Natural killer cell (primary cell): Measurements from ENCODE around the gene CUL7. TPM values are rescaled to one million over a fixed set of nuclear protein-coding genes. Genes with fewer than 3 reads are reported as not detected.

Source experiments
- ATAC-seq, 3 donors: fragments of 150-1000 bp in 2 of 3; fragments of 200-7000 bp in 1 of 3; cut with Tn5 transposase; 1 replicate in 1 of 3; 2 replicates in 2 of 3; pipeline ENCODE4 v1.10.0; 2021; ENCODE audit warnings: mild to moderate bottlenecking in 2 of 3, moderate library complexity in 2 of 3
- DNase-seq, 2 donors: peaks; one replicate each; pipeline versions ENCODE4 v3.0.0 to v3.0.0-alpha.2; 2013 to 2021; ENCODE audit warnings: mixed read lengths in 1 of 2
- H3K27ac ChIP-seq: one replicate; pipeline ENCODE4 v1.5.1; 2013; ENCODE audit warnings: mild to moderate bottlenecking, low read length
- H3K27me3 ChIP-seq: one replicate; pipeline ENCODE4 v1.6.1; 2013; ENCODE audit warnings: low read length; ENCODE audit not compliant: control insufficient read depth, insufficient read depth
- H3K36me3 ChIP-seq: one replicate; pipeline ENCODE4 v1.6.1; 2013; ENCODE audit warnings: low read length; ENCODE audit not compliant: control insufficient read depth, insufficient read depth
- H3K4me1 ChIP-seq: one replicate; pipeline ENCODE4 v1.6.1; 2013; ENCODE audit warnings: low read length; ENCODE audit not compliant: control insufficient read depth, insufficient read depth
- H3K4me3 ChIP-seq: one replicate; pipeline ENCODE4 v1.5.1; 2013; ENCODE audit warnings: low read length
- H3K9me3 ChIP-seq: one replicate; pipeline ENCODE4 v1.6.1; 2013; ENCODE audit warnings: low read length; ENCODE audit not compliant: control insufficient read depth, insufficient read depth
- H3K27ac Mint-ChIP-seq, 2 donors: one replicate each; pipeline ENCODE4 v1.8.0; 2022; ENCODE audit warnings: mild to moderate bottlenecking in 2 of 2, mixed read lengths in 2 of 2, moderate library complexity in 1 of 2
- H3K27me3 Mint-ChIP-seq, 2 donors: one replicate each; pipeline ENCODE4 v1.8.0; 2022; ENCODE audit warnings: low read depth in 2 of 2, mixed read lengths in 2 of 2
- H3K36me3 Mint-ChIP-seq: one replicate; pipeline ENCODE4 v1.8.0; 2022; ENCODE audit warnings: mixed read lengths
- H3K4me1 Mint-ChIP-seq, 2 donors: one replicate each; pipeline ENCODE4 v1.8.0; 2022; ENCODE audit warnings: mixed read lengths in 2 of 2
- H3K4me3 Mint-ChIP-seq: one replicate; pipeline ENCODE4 v1.8.0; 2022; ENCODE audit warnings: mild to moderate bottlenecking, moderate library complexity, mixed read lengths
- H3K9me3 Mint-ChIP-seq, 2 donors: one replicate each; pipeline ENCODE4 v1.8.0; 2022; ENCODE audit warnings: mixed read lengths in 2 of 2
- WGBS: methylation state at CpG from one replicate; pipeline ENCODE4 v1.1.7; 2013; ENCODE audit warnings: missing lambda C conversion rate; ENCODE audit not compliant: insufficient coverage; 5-methylcytosine and 5-hydroxymethylcytosine counted together
- intact Hi-C: fragments of 100-400 bp; cut with micrococcal nuclease; formaldehyde crosslinking; loops from one replicate; pipeline ENCODE4 v1.14.2; 2022
- total RNA-seq, 4 donors: library from RNA; stranded (reverse); fragments of 120-200 nt in 1 of 4; gene quantifications; one replicate each; pipeline versions ENCODE4 v1.2.3 to v1.2.4, GENCODE V29; 2013 to 2022
- TF ChIP-seq, protein P1 (sequence below): fragments of 200-600 bp; IDR thresholded peaks from one replicate; pipeline ENCODE4 v1.8.0; 2022; ENCODE audit warnings: antibody characterized with exemption

The CUL7 gene
- total RNA-seq, 3 donors from 2014 or later (not counting 1 experiment from before 2014, with no cell fraction given) = 9.6 to 10.1 (median 9.9) TPM

GRCh38 chr6:43060755-43061633 is 7.3 kb upstream of the CUL7 start:
- ATAC-seq (no peak), DNase-seq (no peak)
- Mint-ChIP-seq H3K36me3 (no peaks in the 10 kb centered on the region), H3K4me1 (peaks cover 19 to 33% of the 10 kb centered on the region in 2 donors), H3K27me3 (no peaks in the 10 kb centered on the region), H3K27ac (peak overlapping the region; percentile 98 to 99), H3K4me3 (peak overlapping the region; percentile 96), H3K9me3 (no peaks in the 10 kb centered on the region)
- TF ChIP-seq, protein P1, sequence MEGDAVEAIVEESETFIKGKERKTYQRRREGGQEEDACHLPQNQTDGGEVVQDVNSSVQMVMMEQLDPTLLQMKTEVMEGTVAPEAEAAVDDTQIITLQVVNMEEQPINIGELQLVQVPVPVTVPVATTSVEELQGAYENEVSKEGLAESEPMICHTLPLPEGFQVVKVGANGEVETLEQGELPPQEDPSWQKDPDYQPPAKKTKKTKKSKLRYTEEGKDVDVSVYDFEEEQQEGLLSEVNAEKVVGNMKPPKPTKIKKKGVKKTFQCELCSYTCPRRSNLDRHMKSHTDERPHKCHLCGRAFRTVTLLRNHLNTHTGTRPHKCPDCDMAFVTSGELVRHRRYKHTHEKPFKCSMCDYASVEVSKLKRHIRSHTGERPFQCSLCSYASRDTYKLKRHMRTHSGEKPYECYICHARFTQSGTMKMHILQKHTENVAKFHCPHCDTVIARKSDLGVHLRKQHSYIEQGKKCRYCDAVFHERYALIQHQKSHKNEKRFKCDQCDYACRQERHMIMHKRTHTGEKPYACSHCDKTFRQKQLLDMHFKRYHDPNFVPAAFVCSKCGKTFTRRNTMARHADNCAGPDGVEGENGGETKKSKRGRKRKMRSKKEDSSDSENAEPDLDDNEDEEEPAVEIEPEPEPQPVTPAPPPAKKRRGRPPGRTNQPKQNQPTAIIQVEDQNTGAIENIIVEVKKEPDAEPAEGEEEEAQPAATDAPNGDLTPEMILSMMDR = no peak
- H3K36me3 ChIP-seq = peaks cover 17% of the 10 kb centered on the region
- H3K9me3 ChIP-seq = no peaks in the 10 kb centered on the region
- peaks cover 20% of the 10 kb centered on the region for H3K4me1 ChIP-seq
- 95% methylated on average over 12 of the region's 12 CpGs for WGBS
- H3K27me3 ChIP-seq = no peaks in the 10 kb centered on the region
- H3K4me3 ChIP-seq = no peak overlapping the region
- H3K27ac ChIP-seq = no peak overlapping the region
- intact Hi-C loops = no loop called here

- no peak for DNase-seq
- Mint-ChIP-seq H3K27ac (peak overlapping the region; percentile 98 to 99), H3K9me3 (no peaks in the 10 kb centered on the region), H3K4me3 (peak overlapping the region; percentile 96), H3K36me3 (no peaks in the 10 kb centered on the region), H3K27me3 (no peaks in the 10 kb centered on the region), H3K4me1 (peaks cover 19 to 33% of the 10 kb centered on the region in 2 donors)
- intact Hi-C loops = no loop called here
- H3K9me3 ChIP-seq = no peaks in the 10 kb centered on the region
- no peaks in the 10 kb centered on the region for H3K27me3 ChIP-seq
- peak overlapping the region; percentile 90 for H3K4me3 ChIP-seq
- no peak for ATAC-seq
- WGBS = 19% methylated on average over 14 of the region's 15 CpGs
- peaks cover 20% of the 10 kb centered on the region for H3K4me1 ChIP-seq
- peak overlapping the region; percentile 85 for H3K27ac ChIP-seq
- TF ChIP-seq, protein P1 = no peak
- H3K36me3 ChIP-seq = peaks cover 12% of the 10 kb centered on the region
These were observed 6.5 kb upstream of the CUL7 start for GRCh38 chr6:43060034-43060754.

DNA sequence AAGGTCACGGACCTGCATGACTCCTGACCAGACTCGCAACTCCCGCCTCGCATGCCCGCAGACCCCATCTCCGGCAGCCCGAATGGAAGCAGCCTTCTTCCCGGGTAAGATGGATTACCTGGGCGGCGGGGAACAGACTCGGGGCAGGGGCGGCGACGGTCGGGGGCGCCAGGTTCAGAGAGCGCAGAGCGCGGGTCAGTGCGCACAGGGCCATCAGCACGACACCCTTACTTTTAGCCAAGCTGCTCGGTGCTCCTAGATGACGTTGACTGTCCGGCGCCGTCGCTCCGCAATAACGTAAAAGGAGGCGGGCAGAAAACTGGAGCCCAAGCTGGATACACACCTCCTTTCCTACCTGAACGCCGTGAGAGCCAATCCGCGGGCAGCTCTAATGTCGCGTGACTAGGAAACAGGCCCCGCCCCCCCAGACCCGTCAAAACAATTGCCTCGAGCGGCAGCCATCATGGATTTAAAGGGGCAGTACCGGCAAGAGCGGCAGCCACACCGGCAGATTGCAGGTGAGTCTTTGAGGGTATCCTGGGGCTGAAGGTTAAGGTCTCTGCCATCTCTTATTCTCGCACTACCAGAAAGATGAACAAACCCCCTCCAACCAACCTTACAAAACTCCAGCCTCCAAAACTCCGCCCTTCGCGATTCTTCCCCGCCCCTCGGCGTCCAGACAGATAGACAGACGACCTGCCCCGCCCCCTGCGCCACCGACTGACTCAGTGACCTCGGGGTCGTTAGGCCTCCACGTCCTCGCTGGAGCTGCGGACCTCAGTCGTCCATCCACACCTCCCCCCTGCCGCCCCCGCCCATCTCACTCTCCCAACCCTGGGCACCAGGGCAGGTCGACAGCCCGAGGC is 5.8 kb upstream of the CUL7 start, which contains the start of the genes KLC4 and MRPL2:
TSS of gene KLC4 (plus strand) at position 464 of the 866 bp plus-strand sequence. CDS start 1,705 bp downstream, outside the sequence.
TSS of gene MRPL2 (minus strand) at position 267 of the 866 bp plus-strand sequence. CDS start at position 214, 53 bp downstream.
- ATAC-seq (peak; percentile 94 to 98 (median 96)), DNase-seq (peak; percentile 97 to 99)
- H3K27me3 Mint-ChIP-seq = no peaks in the 10 kb centered on the region
- H3K27ac ChIP-seq = peak within 1 kb of the TSS; percentile 85
- H3K9me3 Mint-ChIP-seq = no peaks in the 10 kb centered on the region
- peaks cover 21 to 34% of the 10 kb centered on the region in 2 donors for H3K4me1 Mint-ChIP-seq
- H3K36me3 ChIP-seq = peaks cover 12% of the 10 kb centered on the region
- no peaks in the 10 kb centered on the region for H3K27me3 ChIP-seq
- intact Hi-C loops = loop anchor here (1.0 to 2.0 kb wide), 4 partner anchors 45 to 313 kb away; partner anchors contain the start of genes KLHDC3, PEX6, SRF and TBCC
- under 1% methylated on average over 64 of the region's 64 CpGs for WGBS
- no peaks in the 10 kb centered on the region for H3K9me3 ChIP-seq
- no peaks in the 10 kb centered on the region for H3K36me3 Mint-ChIP-seq
- H3K4me3 ChIP-seq = peak within 1 kb of the TSS; percentile 90
- peaks cover 20% of the 10 kb centered on the region for H3K4me1 ChIP-seq
- H3K4me3 Mint-ChIP-seq = peak within 1 kb of the TSS; percentile 96
- H3K27ac Mint-ChIP-seq = peak within 1 kb of the TSS; percentile 98 to 99
- TF ChIP-seq, protein P1 = no peak
